Duodenal mucosa (tissue), 2 donors: ENCODE measurements around the gene MRPS6.

Experiments
- H3K27ac ChIP-seq: one replicate; pipeline ENCODE4 v1.7.0; 2013; ENCODE audit warnings: low read depth, low read length
- H3K27me3 ChIP-seq, 2 donors: one replicate each; pipeline ENCODE4 v1.7.0; 2013; ENCODE audit warnings: low read length in 2 of 2, control low read depth in 1 of 2; ENCODE audit not compliant: insufficient read depth in 2 of 2, control insufficient read depth in 1 of 2
- H3K36me3 ChIP-seq, 2 donors: one replicate each; pipeline ENCODE4 v1.7.0; 2013; ENCODE audit warnings: low read length in 2 of 2, control low read depth in 1 of 2; ENCODE audit not compliant: insufficient read depth in 2 of 2, control insufficient read depth in 1 of 2
- H3K4me1 ChIP-seq, 2 donors: one replicate each; pipeline ENCODE4 v1.7.0; 2013; ENCODE audit warnings: low read length in 2 of 2, control low read depth in 1 of 2; ENCODE audit not compliant: insufficient read depth in 2 of 2, control insufficient read depth in 1 of 2
- H3K4me3 ChIP-seq, 2 donors: one replicate each; pipeline ENCODE4 v1.7.0; 2013; ENCODE audit warnings: low read length in 2 of 2, low read depth in 1 of 2
- H3K9ac ChIP-seq, 2 donors: one replicate each; pipeline ENCODE4 v1.7.0; 2013; ENCODE audit warnings: low read length in 2 of 2, low read depth in 1 of 2
- H3K9me3 ChIP-seq, 2 donors: one replicate each; pipeline ENCODE4 v1.7.0; 2013; ENCODE audit warnings: low read length in 2 of 2, control low read depth in 1 of 2; ENCODE audit not compliant: control insufficient read depth in 1 of 2

Gene MRPS6

GRCh38 chr21:34158866-34159835 is 85.8 kb downstream of the MRPS6 start:
- Histone ChIP-seq H3K4me3 (no peak overlapping the region), H3K36me3 (no peaks in the 10 kb centered on the region), H3K4me1 (no peaks in the 10 kb centered on the region), H3K9ac (no peak overlapping the region), H3K27ac (no peak overlapping the region), H3K27me3 (no peaks in the 10 kb centered on the region), H3K9me3 (peaks cover 3 to 4% of the 10 kb centered on the region in 2 donors)

- peaks cover 46 to 55% of the 10 kb centered on the region in 2 donors for H3K9me3 ChIP-seq
- peaks cover 3% of the 10 kb centered on the region in 2 donors for H3K36me3 ChIP-seq
- no peak overlapping the region for H3K27ac ChIP-seq
- no peaks in the 10 kb centered on the region for H3K4me1 ChIP-seq
- no peaks in the 10 kb centered on the region for H3K27me3 ChIP-seq
- no peak overlapping the region for H3K9ac ChIP-seq
- peak overlapping the region in 1 of 2 donors; percentile 21 for H3K4me3 ChIP-seq
Measured at GRCh38 chr21:34166468-34166867, 93.1 kb downstream of the MRPS6 start.

GRCh38 chr21:34170886-34171285 is 97.5 kb downstream of the MRPS6 start:
- H3K4me1 ChIP-seq, result no peaks in the 10 kb centered on the region

GRCh38 chr21:34174470-34174869 is 101.1 kb downstream of the MRPS6 start:
- H3K36me3 ChIP-seq, result no peaks in the 10 kb centered on the region
- peaks cover 5 to 12% of the 10 kb centered on the region in 2 donors for H3K9me3 ChIP-seq
- H3K4me3 ChIP-seq, result no peak overlapping the region
- no peak overlapping the region for H3K9ac ChIP-seq
- no peaks in the 10 kb centered on the region for H3K27me3 ChIP-seq
- no peak overlapping the region for H3K27ac ChIP-seq
- no peaks in the 10 kb centered on the region for H3K4me1 ChIP-seq

More at GRCh38 chr21:34170886-34171285, 97.5 kb downstream of the MRPS6 start:
- H3K36me3 ChIP-seq, result peaks cover 2 to 3% of the 10 kb centered on the region in 2 donors
- no peaks in the 10 kb centered on the region for H3K27me3 ChIP-seq
- no peak overlapping the region for H3K9ac ChIP-seq
- no peak overlapping the region for H3K27ac ChIP-seq
- H3K9me3 ChIP-seq, result peaks cover 35 to 41% of the 10 kb centered on the region in 2 donors
- no peak overlapping the region for H3K4me3 ChIP-seq

GRCh38 chr21:34176448-34176847 is 103.1 kb downstream of the MRPS6 start:
- H3K9ac ChIP-seq, result no peak overlapping the region
- no peaks in the 10 kb centered on the region for H3K4me1 ChIP-seq
- H3K9me3 ChIP-seq, result peaks cover 0 to 7% of the 10 kb centered on the region in 2 donors
- no peaks in the 10 kb centered on the region for H3K36me3 ChIP-seq
- no peak overlapping the region for H3K4me3 ChIP-seq
- H3K27ac ChIP-seq, result no peak overlapping the region
- H3K27me3 ChIP-seq, result no peaks in the 10 kb centered on the region

- Histone ChIP-seq H3K9me3 (peaks cover 0 to 4% of the 10 kb centered on the region in 2 donors), H3K9ac (no peak overlapping the region), H3K36me3 (no peaks in the 10 kb centered on the region), H3K27ac (no peak overlapping the region), H3K4me1 (no peaks in the 10 kb centered on the region), H3K27me3 (no peaks in the 10 kb centered on the region), H3K4me3 (no peak overlapping the region)
Measured at GRCh38 chr21:34177919-34178567, 104.7 kb downstream of the MRPS6 start.

GRCh38 chr21:34179204-34179935 is 106.0 kb downstream of the MRPS6 start:
- Histone ChIP-seq H3K9me3 (no peaks in the 10 kb centered on the region), H3K9ac (no peak overlapping the region), H3K4me1 (peaks cover 0 to 12% of the 10 kb centered on the region in 2 donors), H3K36me3 (no peaks in the 10 kb centered on the region), H3K4me3 (no peak overlapping the region), H3K27ac (no peak overlapping the region), H3K27me3 (no peaks in the 10 kb centered on the region)

GRCh38 chr21:34180407-34180806 is 107.0 kb downstream of the MRPS6 start:
- Histone ChIP-seq H3K27ac (no peak overlapping the region), H3K4me1 (peaks cover 4 to 12% of the 10 kb centered on the region in 2 donors), H3K36me3 (no peaks in the 10 kb centered on the region), H3K4me3 (no peak overlapping the region), H3K27me3 (no peaks in the 10 kb centered on the region), H3K9ac (no peak overlapping the region), H3K9me3 (no peaks in the 10 kb centered on the region)

GRCh38 chr21:34180826-34181359 is 107.5 kb downstream of the MRPS6 start:
- no peak overlapping the region for H3K4me3 ChIP-seq
- no peak overlapping the region for H3K9ac ChIP-seq
- no peaks in the 10 kb centered on the region for H3K36me3 ChIP-seq
- H3K27me3 ChIP-seq, result no peaks in the 10 kb centered on the region
- no peak overlapping the region for H3K27ac ChIP-seq
- no peaks in the 10 kb centered on the region for H3K9me3 ChIP-seq
- peaks cover 7 to 14% of the 10 kb centered on the region in 2 donors for H3K4me1 ChIP-seq
